ENCODE data around the gene CABYR. TPM values are rescaled to one million over a fixed set of nuclear protein-coding genes. Genes with fewer than 3 reads are reported as not detected.

CABYR gene, protein sequence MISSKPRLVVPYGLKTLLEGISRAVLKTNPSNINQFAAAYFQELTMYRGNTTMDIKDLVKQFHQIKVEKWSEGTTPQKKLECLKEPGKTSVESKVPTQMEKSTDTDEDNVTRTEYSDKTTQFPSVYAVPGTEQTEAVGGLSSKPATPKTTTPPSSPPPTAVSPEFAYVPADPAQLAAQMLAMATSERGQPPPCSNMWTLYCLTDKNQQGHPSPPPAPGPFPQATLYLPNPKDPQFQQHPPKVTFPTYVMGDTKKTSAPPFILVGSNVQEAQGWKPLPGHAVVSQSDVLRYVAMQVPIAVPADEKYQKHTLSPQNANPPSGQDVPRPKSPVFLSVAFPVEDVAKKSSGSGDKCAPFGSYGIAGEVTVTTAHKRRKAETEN
- 2.7 TPM for polyA plus RNA-seq (ENCODE audit: insufficient read length)

- DNase-seq = peak; percentile 75
Measured at GRCh38 chr18:24138789-24139616, at the start of gene CABYR. CABYR (plus strand) TSS chr18:24139062; CDS start chr18:24143115, 4,053 bp downstream.

- DNase-seq = no peak
Measured at GRCh38 chr18:24089076-24089475, 49.8 kb upstream of the CABYR start.

DNA sequence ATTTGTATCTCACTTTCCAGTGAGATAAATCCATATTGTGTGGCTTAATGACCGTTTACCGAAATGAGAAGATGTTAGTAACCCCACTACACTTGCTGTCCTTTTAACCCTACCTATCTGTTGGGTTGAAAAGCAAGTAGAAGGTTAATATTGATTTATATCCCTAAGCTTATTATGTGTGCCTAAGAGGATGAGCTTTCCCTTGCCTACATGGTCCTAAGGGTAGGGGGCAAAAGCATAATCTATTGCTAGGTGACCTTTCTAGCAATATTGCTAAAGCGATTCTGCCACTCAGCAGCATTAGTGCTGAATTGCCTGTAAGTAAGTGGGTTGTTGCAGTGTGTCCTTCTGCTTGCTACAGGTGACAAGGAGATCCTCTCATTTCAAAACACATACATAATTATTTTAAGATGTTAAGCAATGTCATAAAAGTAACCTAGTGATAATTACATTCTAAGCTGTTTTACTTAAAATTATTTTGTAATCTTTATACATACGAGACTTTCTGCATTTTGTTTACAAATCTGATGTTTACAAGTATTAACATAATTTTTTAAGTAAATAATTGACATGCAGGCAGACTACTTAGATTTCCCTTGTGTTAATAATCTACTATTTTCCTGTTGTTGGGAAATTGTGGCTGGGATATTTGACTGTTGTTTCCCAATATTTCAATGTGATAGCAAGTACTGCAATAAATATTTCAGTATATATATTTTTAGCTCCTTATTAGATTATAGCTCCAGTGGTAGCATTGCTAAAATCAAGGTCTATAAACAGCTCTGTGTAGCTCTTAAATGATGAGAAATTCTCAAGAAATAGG is 49.1 kb upstream of the CABYR start:
- DNase-seq = no peak

DNA sequence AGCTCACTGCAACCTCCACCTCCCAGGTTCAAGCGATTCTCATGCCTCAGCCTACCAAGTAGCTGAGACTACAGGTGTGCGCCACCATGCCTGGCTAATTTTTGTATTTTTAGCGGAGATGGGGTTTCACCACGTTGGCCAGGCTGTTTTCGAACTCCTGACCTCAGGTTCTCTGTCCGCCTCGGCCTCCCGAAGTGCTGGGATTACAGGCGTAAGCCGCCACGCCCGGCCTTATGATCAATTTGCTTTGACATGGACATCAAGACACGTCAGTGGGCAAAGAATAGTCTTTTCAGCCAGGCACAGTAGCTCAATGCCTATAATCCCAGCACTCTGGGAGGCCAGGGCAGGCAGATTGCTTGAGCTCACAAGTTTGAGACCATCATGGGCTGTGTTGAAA is 48.0 kb upstream of the CABYR start:
- DNase-seq = no peak

GRCh38 chr18:24094561-24094960 is 44.3 kb upstream of the CABYR start:
- DNase-seq = no peak

DNA sequence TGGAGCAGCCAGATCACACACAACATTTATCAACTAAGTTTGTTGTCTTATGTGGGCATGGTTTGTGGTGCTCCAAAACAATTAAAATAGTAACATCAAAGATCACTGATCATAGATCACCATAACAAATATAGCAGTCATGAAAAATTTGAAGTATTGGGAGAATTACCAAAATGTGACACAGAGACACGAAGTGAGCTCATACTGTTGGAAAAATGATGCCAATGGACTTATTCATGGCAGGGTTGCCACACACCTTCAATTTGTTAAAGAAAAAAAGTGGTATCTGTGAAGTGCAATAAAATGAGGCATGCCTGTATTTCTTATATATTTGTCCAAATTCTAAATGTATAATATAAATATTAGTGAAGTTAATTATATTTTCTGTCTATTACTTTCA is 42.9 kb upstream of the CABYR start:
- DNase-seq = no peak

- no peak for DNase-seq
Measured at GRCh38 chr18:24103320-24104021, 35.4 kb upstream of the CABYR start.

- DNase-seq = no peak
Measured at GRCh38 chr18:24104486-24104885, 34.4 kb upstream of the CABYR start.

DNA sequence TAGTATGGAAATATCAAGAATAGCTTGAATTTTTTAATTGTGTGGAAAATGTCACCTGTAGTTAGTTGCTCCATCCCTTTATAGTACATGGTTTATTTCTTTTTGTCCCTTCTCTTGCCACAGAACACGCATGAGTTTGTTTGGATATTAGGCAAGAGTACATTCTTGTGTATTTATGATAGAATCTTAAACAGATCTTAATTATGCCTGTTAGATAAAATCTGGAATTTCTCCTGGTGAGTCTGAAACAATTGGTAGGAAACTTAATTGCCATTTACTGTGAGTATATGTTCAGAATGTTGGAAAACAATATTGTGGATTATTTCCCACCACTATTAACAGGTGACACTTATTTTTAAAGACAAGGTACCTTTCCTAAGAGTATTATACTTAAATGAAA is 30.2 kb upstream of the CABYR start:
- no peak for DNase-seq

DNA sequence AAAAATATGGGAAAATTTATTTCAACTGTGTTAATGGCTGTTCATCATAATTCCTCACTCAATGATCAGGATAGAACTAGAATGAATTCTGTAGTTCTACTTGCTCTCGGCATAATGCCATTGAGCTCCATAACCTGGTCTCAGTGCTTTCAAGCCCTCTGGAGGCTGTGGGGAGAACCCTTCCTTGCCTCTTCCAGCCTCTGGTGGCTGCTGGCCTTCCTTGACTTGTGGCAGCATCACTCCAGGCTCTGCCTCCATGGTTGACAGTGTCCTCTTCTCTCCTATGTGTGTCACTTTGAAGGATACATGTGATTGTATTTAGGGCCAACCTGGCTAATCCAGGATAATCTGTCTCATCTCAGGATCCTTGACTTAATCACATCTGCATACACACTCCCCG is 26.9 kb upstream of the CABYR start:
- DNase-seq = no peak

DNA sequence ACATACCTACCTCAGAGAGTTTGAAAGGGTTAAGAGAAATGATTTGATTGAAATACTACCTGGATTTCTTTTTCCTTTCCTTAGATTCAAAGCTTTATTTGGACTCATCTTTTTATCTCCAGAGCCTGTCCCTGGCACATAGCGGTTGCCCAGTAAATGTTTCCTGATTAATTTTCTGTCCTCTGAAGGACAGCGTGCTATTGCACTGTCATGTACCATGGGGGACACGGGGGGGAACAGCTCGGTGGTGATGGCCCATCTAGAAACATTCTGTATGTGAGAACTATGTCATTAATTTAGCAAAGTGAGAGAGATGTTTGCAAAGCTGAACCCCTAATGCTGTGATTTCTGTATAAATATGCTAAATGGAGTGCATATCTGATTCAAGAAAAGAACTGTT is 26.4 kb upstream of the CABYR start:
- no peak for DNase-seq

- DNase-seq = no peak
Measured at GRCh38 chr18:24112874-24113615, 25.8 kb upstream of the CABYR start.

DNA sequence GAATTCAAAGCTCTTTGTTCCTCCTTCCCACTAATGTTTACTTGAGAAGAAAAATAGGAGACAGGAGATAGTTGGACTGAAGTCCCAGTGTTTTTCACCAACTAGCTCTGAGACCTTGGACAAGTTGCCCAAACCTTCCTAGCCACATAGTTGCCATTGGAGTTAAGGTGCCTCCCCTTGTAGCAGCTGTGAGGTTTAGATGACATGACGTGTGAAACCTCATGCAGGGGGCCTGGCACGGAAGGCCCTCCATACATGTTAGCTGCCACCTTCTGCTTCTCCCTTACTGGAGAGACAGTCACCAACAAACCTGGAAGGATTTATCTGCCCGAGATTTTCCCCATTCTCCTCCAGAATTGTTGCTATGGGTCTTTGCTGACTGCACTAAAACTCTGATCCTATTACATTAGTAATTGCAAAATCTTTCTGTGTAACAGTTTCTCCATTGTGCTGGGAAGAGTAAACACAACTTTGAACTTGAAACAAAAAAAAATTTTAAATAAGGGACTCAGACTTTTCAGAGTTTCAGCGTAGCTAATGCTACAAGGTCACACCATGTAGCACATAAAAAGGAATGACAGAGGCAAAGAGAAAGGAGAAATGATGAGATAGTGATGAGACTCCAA is 23.8 kb upstream of the CABYR start:
- no peak for DNase-seq

- no peak for DNase-seq
Measured at GRCh38 chr18:24115628-24116027, 23.2 kb upstream of the CABYR start.

DNA sequence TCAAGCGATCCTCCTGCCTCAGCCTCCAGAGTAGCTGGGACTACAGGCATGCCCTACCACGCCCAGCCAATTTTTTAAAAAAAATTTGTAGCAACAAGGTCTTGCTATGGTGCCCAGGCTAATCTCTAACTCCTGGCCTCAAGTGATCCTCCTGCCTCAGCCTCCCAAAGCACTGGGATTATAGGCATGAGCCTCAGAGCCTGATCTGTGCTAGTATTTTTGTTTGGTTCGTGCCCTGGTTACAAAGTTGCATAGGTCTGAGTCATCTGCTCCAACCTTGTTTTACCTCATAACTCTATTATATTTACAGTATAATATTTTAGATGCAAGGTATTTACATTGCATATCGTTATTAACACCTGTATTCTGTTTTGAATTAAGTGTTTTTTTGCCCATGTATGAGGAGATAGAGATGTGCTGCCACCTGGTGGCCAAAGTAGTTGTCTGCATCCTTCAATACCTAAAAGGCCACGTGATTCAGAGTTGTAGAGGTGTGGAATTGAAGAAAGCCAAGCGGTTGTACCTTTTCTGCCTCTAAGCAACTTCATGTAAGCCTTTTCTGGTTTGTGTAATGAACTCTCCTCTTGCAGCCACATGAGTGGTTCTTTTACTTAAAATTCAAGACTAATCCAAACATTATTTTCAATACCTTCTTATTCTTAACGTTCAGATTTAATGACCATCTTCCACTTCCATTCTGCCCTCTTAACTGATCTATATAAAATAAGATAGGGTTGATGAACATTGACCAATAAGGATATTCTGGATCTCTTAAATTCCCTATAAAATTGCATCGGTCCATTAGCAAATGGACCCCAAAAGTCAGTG is 19.9 kb upstream of the CABYR start:
- peak; percentile 76 for DNase-seq

- no peak for DNase-seq
Measured at GRCh38 chr18:24120676-24121075, 18.2 kb upstream of the CABYR start.

- DNase-seq = no peak
Measured at GRCh38 chr18:24121625-24122024, 17.2 kb upstream of the CABYR start.

GRCh38 chr18:24126155-24126961 is 12.5 kb upstream of the CABYR start:
- DNase-seq = no peak

DNA sequence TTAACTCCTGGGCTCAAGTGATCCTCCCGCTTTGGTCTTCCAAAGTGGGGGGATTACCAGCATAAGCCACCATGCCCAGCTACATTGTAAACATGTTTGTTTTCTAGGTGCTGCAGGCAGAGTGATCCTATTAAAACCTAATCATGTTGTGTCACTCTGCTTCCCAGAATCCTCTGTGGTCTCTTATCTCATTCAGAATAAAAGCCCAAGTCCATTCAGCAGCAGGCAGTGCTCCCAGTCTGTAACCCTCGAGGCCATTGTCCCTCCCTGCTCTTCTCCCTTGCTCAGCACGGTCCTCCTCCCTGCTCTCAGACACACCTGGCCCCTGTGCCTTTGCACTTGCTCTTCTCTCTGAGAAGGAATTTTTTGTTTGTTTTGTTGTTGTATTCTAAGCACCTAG is 11.1 kb upstream of the CABYR start:
- DNase-seq = no peak
